Measurements from ENCODE around the gene MAGI2. TPM values are rescaled to one million over a fixed set of nuclear protein-coding genes. Genes with fewer than 3 reads are reported as not detected.

Gene MAGI2
- total RNA-seq, 2 donors from 2014 or later = 10.3 to 19.2 TPM

GRCh38 chr7:79386688-79387422 is 66.6 kb downstream of the MAGI2 start:
- no peak overlapping the region for H3K9ac ChIP-seq (ENCODE audit: extremely low read depth, low read length, poor library complexity, severe bottlenecking)
- H3K27ac ChIP-seq (ENCODE audit: low read depth, low read length) = no peak overlapping the region
- DNase-seq = no peak
- 88 to 93% methylated on average over 2 of the region's 4 CpGs for WGBS, 2 experiments (ENCODE audit: insufficient coverage in 1 of 2, insufficient read length in 1 of 2)
- H3K9me3 ChIP-seq (ENCODE audit: control insufficient read depth, low read length) = no peaks in the 10 kb centered on the region
- Mint-ChIP-seq H3K9me3 (no peaks in the 10 kb centered on the region), H3K27ac (no peak overlapping the region), H3K27me3 (ENCODE audit: insufficient read depth) (no peaks in the 10 kb centered on the region), H3K4me3 (no peak overlapping the region), H3K36me3 (ENCODE audit: low read depth) (no peaks in the 10 kb centered on the region), H3K4me1 (no peaks in the 10 kb centered on the region)
- H3K36me3 ChIP-seq (ENCODE audit: control insufficient read depth, insufficient read depth, low read length) = no peaks in the 10 kb centered on the region
- H3K4me3 ChIP-seq (ENCODE audit: low read length) = no peak overlapping the region
- TF ChIP-seq CTCF (conservative IDR thresholded peaks at IDR 0.05) = no peak
- no peaks in the 10 kb centered on the region for H3K4me1 ChIP-seq (ENCODE audit: control insufficient read depth, insufficient read depth, low read length)
- no peaks in the 10 kb centered on the region for H3K27me3 ChIP-seq (ENCODE audit: control insufficient read depth, insufficient read depth, low read length, poor library complexity, severe bottlenecking)

GRCh38 chr7:79381921-79382320 is 71.5 kb downstream of the MAGI2 start:
- no peak for DNase-seq
- Histone ChIP-seq H3K27ac (ENCODE audit: low read depth, low read length) (no peak overlapping the region), H3K4me3 (ENCODE audit: low read length) (no peak overlapping the region), H3K9ac (ENCODE audit: extremely low read depth, low read length, poor library complexity, severe bottlenecking) (no peak overlapping the region), H3K27me3 (ENCODE audit: control insufficient read depth, insufficient read depth, low read length, poor library complexity, severe bottlenecking) (no peaks in the 10 kb centered on the region), H3K9me3 (ENCODE audit: control insufficient read depth, low read length) (no peaks in the 10 kb centered on the region), H3K4me1 (ENCODE audit: control insufficient read depth, insufficient read depth, low read length) (no peaks in the 10 kb centered on the region), H3K36me3 (ENCODE audit: control insufficient read depth, insufficient read depth, low read length) (no peaks in the 10 kb centered on the region)
- no peaks in the 10 kb centered on the region for H3K9me3 Mint-ChIP-seq
- no peaks in the 10 kb centered on the region for H3K4me1 Mint-ChIP-seq
- H3K27ac Mint-ChIP-seq = no peak overlapping the region
- no peak overlapping the region for H3K4me3 Mint-ChIP-seq
- no peaks in the 10 kb centered on the region for H3K36me3 Mint-ChIP-seq (ENCODE audit: low read depth)
- TF ChIP-seq CTCF (conservative IDR thresholded peaks at IDR 0.05) = no peak
- H3K27me3 Mint-ChIP-seq (ENCODE audit: insufficient read depth) = no peaks in the 10 kb centered on the region

GRCh38 chr7:79377097-79377496 is 76.4 kb downstream of the MAGI2 start:
- H3K4me3 Mint-ChIP-seq = no peak overlapping the region
- no peaks in the 10 kb centered on the region for H3K36me3 ChIP-seq (ENCODE audit: control insufficient read depth, insufficient read depth, low read length)
- H3K27ac Mint-ChIP-seq = no peak overlapping the region
- no peak for DNase-seq
- H3K4me3 ChIP-seq (ENCODE audit: low read length) = no peak overlapping the region
- no peaks in the 10 kb centered on the region for H3K9me3 Mint-ChIP-seq
- H3K27me3 Mint-ChIP-seq (ENCODE audit: insufficient read depth) = no peaks in the 10 kb centered on the region
- H3K27ac ChIP-seq (ENCODE audit: low read depth, low read length) = no peak overlapping the region
- no peak for TF ChIP-seq CTCF (conservative IDR thresholded peaks at IDR 0.05)
- peaks cover under 1% of the 10 kb centered on the region for H3K27me3 ChIP-seq (ENCODE audit: control insufficient read depth, insufficient read depth, low read length, poor library complexity, severe bottlenecking)
- no peaks in the 10 kb centered on the region for H3K4me1 ChIP-seq (ENCODE audit: control insufficient read depth, insufficient read depth, low read length)
- H3K36me3 Mint-ChIP-seq (ENCODE audit: low read depth) = no peaks in the 10 kb centered on the region
- no peaks in the 10 kb centered on the region for H3K9me3 ChIP-seq (ENCODE audit: control insufficient read depth, low read length)
- 95% methylated on average over 4 of the region's 4 CpGs; no CpG with 5 or more reads in 1 of the 2 experiments for WGBS, 2 experiments (ENCODE audit: insufficient coverage in 1 of 2, insufficient read length in 1 of 2)
- no peaks in the 10 kb centered on the region for H3K4me1 Mint-ChIP-seq
- no peak overlapping the region for H3K9ac ChIP-seq (ENCODE audit: extremely low read depth, low read length, poor library complexity, severe bottlenecking)
